HL-60 (cell line): ENCODE measurements around the gene PRND.

ENCODE experiments used
- DNase-seq, 2 experiments: peaks; one replicate each; pipeline ENCODE4 v3.0.0-alpha.2; 2010 to 2020; ENCODE audit warnings: low read depth in 1 of 2, low spot score in 1 of 2
- H3K27ac ChIP-seq: fragments of 250-450 bp; sonication (Bioruptor Pico); replicated peaks from 2 replicates; pipeline ENCODE4 v1.5.1; 2020; ENCODE audit warnings: mild to moderate bottlenecking, moderate library complexity
- H3K27me3 ChIP-seq: fragments of 250-450 bp; sonication (Bioruptor Pico); 2 replicates; pipeline ENCODE4 v1.5.1; 2021; ENCODE audit warnings: mild to moderate bottlenecking, moderate library complexity; ENCODE audit not compliant: insufficient read depth, poor library complexity, severe bottlenecking
- H3K4me3 ChIP-seq: replicated peaks from 2 replicates; pipeline ENCODE4 v1.5.1; 2011; ENCODE audit warnings: mild to moderate bottlenecking, control low read depth, low read length; ENCODE audit not compliant: insufficient read depth
- CTCF ChIP-seq: IDR thresholded peaks from one replicate; pipeline ENCODE4 v1.5.1; 2011; ENCODE audit warnings: low read length, control low read depth, inconsistent platforms; ENCODE audit not compliant: insufficient read depth
- GABPA ChIP-seq: IDR thresholded peaks from 2 replicates; pipeline ENCODE4 v1.6.1; 2012; ENCODE audit warnings: low read depth
- POLR2AphosphoS5 ChIP-seq: IDR thresholded peaks from 2 replicates; pipeline ENCODE4 v1.6.1; 2012; ENCODE audit warnings: low read depth
- REST ChIP-seq: IDR thresholded peaks from 2 replicates; pipeline ENCODE4 v1.6.1; 2012; ENCODE audit warnings: low read depth; ENCODE audit not compliant: insufficient replicate concordance
- SPI1 ChIP-seq: IDR thresholded peaks from 2 replicates; pipeline ENCODE4 v1.6.1; 2012; ENCODE audit warnings: low read depth, mild to moderate bottlenecking, borderline replicate concordance

The PRND gene

GRCh38 chr20:4726710-4727397 is 5.1 kb downstream of the PRND start:
- H3K4me3 ChIP-seq, result no peak overlapping the region
- DNase-seq, result peak in 1 of 2 experiments; percentile 6
- no peak for TF ChIP-seq GABPA
- no peak for TF ChIP-seq SPI1
- TF ChIP-seq CTCF, result no peak
- TF ChIP-seq REST, result no peak
- no peak for TF ChIP-seq POLR2AphosphoS5
- H3K27me3 ChIP-seq, result no peaks in the 10 kb centered on the region
- no peak overlapping the region for H3K27ac ChIP-seq

- H3K27ac ChIP-seq, result no peak overlapping the region
- DNase-seq, result no peak
- H3K4me3 ChIP-seq, result no peak overlapping the region
- H3K27me3 ChIP-seq, result no peaks in the 10 kb centered on the region
- TF ChIP-seq CTCF, result no peak
- no peak for TF ChIP-seq REST
- no peak for TF ChIP-seq GABPA
- no peak for TF ChIP-seq SPI1
- TF ChIP-seq POLR2AphosphoS5, result no peak
These were observed 6.5 kb downstream of the PRND start for GRCh38 chr20:4728120-4728760.

GRCh38 chr20:4729265-4729664 is 7.6 kb downstream of the PRND start:
- TF ChIP-seq GABPA (no peak), POLR2AphosphoS5 (no peak), SPI1 (no peak), REST (no peak), CTCF (no peak)
- no peak overlapping the region for H3K27ac ChIP-seq
- no peaks in the 10 kb centered on the region for H3K27me3 ChIP-seq
- H3K4me3 ChIP-seq, result no peak overlapping the region
- no peak for DNase-seq
